Right renal pelvis (tissue), 4 donors: ENCODE data around the gene UBE3B. TPM values are rescaled to one million over a fixed set of nuclear protein-coding genes. Genes with fewer than 3 reads are reported as not detected.

Source experiments
- DNase-seq, 4 donors: peaks; one replicate each; pipeline ENCODE4 v3.0.0-alpha.2; 2013; ENCODE audit warnings: low read depth in 4 of 4, low spot score in 3 of 4, missing footprints in 1 of 4
- polyA plus RNA-seq, 4 donors: library from polyadenylated mRNA; unstranded; fragments of 120-200 nt; gene quantifications; one replicate each; pipeline ENCODE4 v1.2.1, GENCODE V29; 2013; ENCODE audit not compliant: insufficient read length in 4 of 4

UBE3B gene
- polyA plus RNA-seq, 4 donors = 29.6 to 35.4 (median 32.2) TPM

DNA sequence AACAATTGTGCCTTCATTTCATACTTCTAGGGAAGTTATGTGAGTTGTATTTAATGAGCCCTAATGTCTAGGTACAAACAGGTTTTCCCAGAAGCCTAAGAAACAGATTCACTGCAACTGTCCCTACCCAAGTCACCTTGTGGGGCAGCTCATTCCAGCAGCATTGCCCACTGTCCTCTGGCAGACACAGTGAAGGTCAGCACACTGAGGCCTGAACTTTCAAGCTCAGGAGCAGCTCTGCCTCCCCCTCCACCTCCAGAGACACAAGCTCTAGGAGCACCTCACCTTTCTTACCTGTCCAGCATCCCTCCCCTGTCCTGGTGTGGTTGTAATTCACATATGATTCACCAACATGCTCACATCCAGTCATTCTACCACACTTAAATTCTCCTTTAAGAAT, 15.7 kb downstream of the UBE3B start:
- no peak for DNase-seq

DNA sequence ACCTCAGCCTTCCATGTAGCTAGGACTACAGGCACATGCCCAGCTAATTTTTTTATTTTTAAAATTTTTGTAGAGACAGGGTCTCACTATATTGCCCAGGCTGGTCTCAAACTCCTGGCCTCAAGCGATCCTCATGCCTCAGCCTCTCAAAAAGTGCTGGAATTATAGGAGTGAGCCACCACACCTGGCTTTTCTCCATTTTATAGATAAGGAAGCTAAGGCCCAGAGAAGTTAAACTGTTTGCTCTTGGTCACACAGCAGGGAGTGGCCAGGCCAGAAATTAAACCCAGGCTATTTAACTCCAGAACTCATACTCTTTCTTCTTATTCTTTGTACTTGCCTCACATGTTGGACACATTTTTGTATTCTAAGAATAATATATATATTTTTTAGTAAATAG, 16.5 kb downstream of the UBE3B start:
- no peak for DNase-seq

DNA sequence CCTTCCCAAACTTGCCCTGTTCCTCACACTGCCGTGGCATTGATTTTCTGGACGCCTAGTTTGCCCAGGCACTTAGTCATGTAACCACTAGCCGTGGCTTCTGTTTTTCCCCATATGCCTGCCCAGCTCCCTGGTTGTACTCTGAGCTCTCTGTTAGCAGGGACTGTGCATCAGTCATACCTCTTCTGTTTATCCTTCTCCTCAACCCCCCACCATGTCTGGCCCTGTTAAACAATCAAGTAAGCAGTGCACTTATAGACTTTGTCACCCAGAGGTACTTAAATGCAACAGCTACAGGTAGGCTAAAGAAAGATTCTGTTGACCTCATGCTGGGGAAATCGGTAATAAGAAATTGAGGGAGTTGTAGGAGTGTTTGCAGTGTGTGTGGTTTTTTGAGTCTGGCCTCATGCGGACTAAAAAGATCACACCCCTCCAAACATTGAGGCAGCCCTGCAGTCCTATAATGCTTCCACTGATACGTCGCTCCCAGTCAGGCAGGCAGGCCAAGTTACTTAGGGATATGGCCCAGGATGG, 17.0 kb downstream of the UBE3B start:
- DNase-seq = no peak

DNA sequence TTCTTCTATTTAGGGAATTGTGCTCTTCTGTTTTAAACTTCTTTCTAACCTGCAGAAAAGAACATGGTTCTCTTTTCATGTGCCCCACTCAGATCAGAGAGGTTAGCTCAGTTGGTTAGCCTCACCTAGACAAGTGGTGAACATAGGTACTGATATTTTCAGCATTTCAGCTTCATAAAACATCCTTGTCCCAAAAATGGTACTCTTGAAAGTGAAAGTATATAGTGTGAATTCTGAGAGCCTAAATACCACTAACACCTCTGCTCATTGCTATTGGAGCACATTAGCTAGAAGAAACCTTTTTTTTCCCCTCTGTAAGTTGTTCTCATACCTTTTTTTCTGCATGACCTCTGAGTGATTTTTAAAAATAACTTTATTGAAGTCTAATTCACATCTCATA, 17.6 kb downstream of the UBE3B start:
- DNase-seq = no peak

DNA sequence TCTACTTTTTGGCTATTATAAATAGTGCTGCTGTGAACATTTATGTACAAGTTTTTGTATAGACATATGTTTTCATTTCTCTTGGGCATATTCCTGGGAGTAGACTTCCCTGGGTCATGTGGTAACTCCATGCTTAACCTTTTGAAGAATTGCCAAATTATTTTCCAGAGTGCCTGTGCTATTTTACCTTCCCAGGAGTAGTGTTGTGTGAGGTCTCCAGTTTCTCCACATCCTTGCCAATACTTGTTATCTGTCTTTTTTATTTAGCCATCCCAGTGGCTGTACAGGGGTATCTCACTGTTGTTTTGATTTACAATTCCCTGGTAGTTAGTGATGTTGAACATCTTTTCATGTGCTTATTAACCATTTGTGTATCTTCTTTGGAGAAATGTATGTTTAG, 18.9 kb downstream of the UBE3B start:
- DNase-seq = no peak

DNA sequence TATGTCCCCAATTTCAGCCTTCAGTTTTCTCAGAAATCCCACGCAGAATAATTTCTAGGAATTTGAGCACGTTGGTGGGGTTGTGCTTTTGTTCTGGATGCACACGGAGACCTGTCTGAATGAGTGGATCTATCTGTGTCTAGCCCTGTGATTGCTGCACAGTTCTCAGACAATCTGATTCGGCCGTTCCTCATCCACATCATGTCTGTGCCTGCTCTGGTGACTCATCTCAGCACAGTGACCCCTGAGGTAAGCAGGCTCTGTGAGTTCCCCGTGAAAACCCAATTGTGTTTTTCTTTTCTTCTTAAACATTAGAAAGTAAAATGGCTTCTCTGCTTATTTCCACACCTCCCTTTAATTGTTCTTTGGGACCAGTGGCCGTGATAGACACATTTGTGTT, 20.2 kb downstream of the UBE3B start:
- DNase-seq = no peak

DNA sequence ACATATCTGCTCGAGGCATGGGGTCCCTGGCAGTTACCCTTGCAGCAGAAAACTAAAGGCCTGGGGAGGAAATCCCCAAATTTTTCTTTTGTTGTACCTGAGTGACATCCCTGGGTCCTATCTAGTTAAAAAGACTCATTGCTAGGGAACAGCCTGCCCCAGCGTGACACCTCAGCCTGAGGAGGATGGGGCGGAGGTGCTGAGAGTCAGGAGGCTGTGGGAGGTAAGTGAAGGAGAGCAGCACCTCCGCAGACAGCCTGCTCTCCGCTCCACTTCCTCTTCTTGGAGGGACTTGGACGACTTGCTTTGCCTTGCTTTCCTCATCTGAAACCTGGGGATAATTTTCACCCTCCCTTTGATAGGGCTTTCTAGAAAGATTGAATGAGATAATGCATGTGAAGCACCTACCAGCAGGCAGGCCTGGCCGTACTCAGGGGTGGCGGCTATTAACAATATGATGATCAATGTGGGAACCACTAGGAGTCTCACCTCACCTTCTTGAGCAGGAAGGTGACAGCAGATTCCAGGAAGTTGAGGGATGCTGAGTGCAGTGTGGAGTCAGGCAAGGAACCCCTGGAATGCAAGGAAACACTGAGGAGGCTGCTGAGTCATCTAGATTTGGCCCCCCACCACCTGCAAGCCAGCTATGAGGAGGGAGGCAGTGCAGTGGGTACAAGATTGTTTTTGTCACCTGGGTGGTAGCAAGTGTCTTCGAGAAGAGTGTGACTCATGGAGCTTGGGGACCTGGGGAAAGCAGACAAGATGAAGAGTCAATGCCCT, 23.2 kb downstream of the UBE3B start:
- DNase-seq = no peak

DNA sequence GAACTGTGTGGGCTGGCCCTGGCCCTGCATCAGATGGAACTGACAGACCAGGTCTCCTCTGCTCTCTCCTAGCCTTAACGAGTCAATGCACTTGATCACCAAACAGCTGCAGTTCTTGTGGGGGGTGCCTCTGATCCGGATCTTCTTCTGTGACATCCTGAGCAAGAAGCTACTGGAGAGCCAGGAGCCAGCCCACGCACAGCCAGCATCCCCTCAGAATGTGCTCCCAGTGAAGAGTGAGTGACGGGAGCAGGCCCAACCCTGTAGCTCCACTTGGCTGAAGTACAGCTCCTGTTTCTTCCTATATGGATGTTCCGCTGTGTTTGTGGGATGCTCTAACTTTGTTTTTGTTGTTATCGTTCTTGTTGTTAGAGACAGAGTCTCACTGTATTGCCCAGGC, 23.9 kb downstream of the UBE3B start:
- DNase-seq = no peak

DNA sequence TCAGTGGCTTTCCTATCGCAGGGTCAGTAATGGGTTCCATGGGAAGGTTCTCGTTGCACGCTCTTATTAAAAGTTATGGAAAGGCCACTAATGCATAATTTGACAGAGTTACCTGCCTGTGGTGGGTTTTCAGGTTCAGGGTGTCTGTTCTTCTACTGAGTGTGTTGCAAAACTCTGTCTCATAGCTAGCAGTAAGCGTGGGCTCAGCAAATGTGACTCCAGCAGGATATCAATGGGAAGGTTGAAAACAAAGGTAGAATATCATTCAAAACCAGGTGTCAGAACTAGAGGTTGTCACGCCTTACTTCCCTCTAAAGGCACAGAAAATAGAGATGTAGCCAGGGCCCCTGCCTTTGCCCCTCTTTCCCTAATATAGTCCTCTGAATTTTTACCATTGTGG, 24.9 kb downstream of the UBE3B start:
- DNase-seq = no peak

DNA sequence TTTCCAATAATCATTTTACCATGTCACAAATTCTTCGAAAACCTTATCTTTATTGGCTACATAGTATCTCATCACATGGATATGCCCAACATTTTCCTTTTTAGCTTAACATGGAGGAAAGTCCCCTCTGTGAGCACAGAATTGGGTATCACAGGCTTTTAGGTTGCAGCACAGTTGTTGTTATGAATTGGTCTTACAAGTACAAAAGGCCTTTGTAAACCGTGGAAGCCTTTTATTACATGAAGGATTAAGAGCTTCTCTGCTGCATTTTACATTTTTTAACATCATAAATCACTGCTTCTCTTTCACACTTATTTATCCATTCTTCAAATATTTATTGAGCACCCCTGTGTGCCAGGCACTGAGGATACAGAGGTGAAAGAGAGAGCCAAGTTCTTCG, 26.2 kb downstream of the UBE3B start:
- DNase-seq = no peak

DNA sequence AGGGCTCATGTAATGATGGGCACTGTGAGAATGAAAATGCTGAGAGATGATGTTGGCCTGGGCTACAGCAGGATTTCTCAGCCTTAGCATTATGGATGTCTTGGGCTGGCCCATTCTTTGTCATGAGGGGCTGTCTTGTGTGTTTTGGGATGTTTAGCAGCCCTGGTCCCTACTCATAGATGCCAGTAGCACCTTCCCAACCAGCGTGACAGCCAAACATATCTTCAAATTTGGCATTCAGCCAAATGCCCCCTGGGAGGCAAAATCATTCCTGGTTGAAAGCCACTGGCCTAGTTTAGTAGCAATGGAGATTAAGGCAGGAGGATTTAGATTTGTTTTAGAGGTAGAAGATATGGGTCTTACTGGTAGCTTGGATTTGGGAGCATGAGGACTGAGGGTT, 26.6 kb downstream of the UBE3B start:
- no peak for DNase-seq

DNA sequence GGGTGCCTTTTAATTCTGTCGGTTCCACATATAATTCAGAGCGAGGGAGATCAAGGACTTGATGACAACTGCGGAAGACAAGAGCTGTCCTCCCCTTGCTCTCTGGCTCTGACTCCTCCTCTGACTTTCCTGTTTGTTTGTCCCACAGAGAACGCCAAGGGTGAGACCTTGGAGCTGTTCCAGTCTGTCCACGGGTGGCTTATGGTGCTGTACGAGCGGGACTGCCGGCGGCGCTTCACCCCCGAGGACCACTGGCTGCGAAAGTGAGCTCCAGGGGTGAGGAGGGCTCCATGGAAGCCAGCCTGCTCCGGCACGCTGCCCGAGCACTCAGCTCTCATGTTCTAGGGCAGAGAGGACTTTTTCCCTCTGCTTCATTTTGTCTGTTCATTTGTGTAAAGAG, 32.8 kb downstream of the UBE3B start:
- DNase-seq = no peak

DNA sequence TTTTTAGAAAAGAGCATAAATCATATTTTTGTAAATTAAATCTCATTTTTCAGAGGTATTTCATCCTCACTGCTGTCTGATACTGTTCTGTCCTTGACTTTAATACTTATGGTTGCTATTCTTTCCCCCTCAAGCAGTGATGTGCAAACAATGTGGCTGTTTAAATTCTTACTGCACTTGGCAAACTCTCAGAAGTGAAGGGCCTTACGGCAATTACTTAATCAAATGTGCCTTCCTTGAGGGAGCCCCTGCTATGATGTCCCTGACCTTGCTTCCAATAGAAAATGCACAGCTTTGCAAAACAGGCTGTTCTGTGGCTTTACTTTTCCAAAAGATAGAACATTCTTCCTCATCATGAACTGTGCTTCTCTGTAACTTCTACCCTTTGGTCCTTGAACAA, 35.2 kb downstream of the UBE3B start:
- no peak for DNase-seq

DNA sequence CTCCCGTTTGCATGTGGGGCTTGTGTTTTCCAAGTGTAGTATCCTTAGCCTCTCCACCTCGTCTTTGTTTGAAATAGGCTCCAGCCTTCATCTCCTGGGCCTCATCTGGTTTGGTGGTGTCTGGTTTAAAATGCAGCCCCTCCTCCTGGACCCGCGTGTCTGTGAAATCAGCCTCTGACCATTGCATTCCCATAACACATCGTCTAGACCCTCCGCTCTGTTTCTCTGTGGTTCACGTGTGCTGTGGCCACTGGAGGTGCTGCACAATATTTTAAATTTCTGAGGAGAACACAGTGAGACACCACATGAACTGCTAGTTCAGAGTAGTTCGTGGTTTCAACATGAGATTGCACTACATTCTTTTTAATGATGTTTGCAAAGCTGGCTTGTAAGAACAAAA, 35.6 kb downstream of the UBE3B start:
- DNase-seq = no peak

DNA sequence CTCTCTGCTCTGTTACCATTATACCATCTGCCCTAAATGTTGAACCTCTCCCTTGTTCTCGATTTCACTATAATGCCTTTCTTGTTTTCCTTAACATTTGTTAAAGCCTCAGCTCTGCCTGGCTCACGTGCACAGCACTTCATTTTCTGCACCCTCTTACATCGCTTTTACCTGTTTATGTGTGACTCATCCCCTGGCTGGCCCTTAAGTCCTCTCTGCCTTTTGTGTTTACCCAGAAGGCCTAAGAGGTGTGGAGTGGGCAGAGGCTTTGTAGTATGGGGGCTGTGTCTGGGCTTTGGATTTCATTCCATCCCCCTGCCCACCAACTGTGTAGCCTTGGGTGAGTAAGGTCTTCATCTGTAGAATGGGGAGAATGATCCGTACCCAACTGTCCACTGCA, 36.5 kb downstream of the UBE3B start:
- DNase-seq = no peak

DNA sequence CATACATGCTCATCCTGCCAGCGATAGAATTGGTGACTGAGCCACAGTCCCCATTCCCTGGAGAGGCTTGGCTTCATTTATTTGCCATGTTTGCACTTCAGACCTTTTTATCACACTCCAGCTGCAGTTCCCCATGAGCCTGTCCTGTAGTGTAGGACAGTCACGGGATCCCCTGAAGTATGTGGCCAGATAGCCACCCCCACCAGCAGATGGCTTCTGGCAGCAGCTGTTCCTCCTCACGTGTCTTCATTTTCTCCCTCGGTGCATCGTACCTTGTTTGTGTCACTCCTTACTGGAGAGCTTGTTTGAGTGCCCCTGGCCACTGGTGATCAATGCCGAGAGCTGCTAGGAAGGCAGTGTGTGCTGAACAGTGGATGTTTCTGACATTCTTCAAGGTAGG, 40.2 kb downstream of the UBE3B start:
- DNase-seq = no peak

DNA sequence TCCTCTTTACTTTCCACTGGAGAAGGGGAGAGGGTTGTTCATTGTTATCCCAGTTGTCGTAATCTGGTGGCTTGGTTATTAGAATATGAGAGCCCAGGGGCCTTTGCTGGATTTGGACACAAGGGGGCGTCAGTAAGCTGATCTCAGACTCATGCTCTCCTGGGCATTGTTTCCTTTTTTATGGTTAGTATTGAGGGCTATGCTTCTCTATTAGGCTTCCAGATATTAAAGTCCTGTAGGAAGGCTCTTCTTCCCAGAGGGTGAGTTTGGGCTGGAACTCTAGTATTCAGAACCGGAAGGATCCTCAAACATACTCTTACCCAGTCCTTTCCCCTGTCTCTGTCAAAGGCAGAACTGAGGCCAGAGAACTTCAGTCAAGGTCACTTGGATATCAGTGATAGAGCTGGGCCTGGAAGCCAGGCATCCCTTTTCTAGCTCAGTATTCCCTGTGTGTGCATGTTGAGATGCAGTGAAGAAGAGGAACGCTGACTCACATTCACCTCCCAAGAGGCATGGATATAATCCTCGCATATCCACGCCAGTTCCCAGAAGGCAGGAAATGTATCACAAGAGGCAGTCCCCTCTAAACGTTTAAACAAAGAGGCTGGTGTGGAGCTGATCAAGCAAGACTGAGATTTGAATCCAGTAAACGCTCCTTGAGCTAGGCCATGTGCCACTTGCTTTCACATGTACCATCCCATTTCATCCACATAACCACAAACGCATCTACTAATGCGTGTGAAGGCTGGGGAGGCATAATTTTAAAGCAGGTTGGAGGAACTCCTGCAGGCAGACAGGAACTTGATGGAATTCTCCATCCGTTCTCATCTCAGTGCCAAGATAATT, 41.6 kb downstream of the UBE3B start:
- DNase-seq = peak; percentile 15 to 47 (median 32)

DNA sequence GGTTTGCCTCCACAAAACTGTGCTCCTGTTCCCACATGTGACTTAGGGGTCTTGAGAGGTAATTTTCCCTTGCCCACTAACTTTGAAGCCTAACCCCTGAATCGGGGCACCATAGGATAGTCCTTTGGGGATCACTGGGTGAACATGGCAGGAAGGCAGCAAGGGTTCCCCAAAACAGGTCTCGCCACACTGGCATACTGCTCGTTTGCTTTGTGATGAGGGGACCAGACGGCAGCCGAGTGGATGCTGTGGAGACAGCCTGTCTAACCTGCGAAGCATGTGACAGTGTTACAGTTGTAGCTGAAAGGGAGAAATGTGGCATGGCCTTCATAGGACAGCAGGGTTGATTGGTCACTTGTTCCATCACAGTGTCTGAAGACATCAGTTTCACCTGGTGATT, 42.4 kb downstream of the UBE3B start:
- no peak for DNase-seq

DNA sequence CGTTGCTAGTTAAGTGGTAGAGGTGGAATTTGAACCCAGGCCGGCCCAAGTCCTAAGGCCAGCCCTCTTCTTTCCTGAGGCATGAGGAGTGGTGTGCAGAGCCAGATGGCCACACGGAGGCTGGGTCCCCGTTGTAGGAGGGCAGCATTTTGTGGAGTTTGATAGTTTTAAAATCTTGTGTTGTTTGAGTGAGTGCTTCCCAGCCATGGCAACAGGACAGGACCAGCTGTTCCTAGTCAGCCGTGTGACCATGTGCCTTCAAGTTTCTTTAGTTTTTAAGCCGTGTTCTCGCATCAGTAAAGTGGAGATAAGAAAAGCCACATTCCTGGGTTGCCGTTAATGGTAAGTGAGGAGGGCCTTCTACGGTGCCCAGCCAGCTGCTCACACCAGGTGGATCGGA, 44.4 kb downstream of the UBE3B start:
- peak in 1 of 4 donors; percentile 5 for DNase-seq

DNA sequence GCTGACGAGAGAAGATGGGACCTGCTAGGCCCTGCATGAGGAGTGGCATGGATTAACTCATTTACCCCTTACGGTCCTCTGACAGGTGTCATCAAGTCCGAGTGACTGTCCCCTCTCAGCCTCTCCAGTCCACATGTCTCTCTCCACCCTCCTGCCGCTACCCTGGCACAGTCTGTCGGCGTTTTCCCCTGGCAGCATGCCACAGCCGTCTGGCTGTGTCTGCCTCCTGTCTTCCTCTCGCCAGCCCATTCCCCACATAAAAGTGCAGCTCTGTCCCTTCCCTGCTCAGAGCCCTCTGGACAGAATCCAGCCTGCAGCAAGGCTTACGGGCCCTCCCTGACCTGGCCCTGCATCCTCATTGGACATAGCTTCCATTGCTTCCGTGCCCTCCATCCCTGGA, 45.6 kb downstream of the UBE3B start:
- DNase-seq = no peak

DNA sequence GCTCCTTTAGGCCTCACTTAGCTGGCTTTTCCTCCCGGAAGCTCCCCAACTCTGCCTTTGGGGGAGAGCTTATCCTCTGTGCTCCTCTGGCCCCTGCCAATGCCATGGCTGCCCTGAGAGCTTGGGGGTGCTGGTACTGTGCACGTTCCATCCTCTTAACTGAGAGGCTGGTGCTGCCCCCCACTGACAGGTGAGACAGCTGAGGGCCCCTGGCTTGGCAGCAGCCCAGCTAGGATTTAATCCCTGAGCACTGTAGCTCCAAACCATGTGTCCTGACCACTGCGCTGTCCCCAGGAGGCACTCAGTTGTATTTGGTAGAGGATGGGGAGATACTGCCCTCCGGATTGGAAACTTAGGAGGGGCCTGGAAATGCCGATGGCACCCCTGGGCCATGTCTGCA, 46.1 kb downstream of the UBE3B start:
- DNase-seq = no peak
